Endothelial cell of umbilical vein (primary cell): ENCODE results near the gene LOXL1. TPM values are rescaled to one million over a fixed set of nuclear protein-coding genes. Genes with fewer than 3 reads are reported as not detected.

Source experiments
- BruUV-seq: library from RNA; stranded (reverse); fragments of 400-500 nt; replicated peaks from 2 replicates; lab custom pipeline; 2021; lab: Mats Ljungman, UMichigan
- CTCF ChIA-PET: fragments of 300-600, 350-600 bp; sonication (Branson Sonifier 250); formaldehyde crosslinking; loops from one replicate; lab custom pipeline; 2021; ENCODE audit warnings: antibody characterized with exemption, inconsistent platforms; lab: Charles Lee
- POLR2A ChIA-PET: fragments of 300-600, 350-600 bp; sonication (Branson Sonifier 250); formaldehyde crosslinking; loops from one replicate; lab custom pipeline; 2021; ENCODE audit warnings: antibody characterized with exemption, inconsistent platforms; lab: Charles Lee
- DNase-seq: peaks from one replicate; pipeline ENCODE4 v3.0.0-alpha.2; 2011; ENCODE audit warnings: low read depth, low spot score
- FAIRE-seq: peaks from 2 replicates; lab custom pipeline; 2011; peaks lifted over from hg19 to GRCh38; lab: Jason Lieb, UNC
- H2AFZ ChIP-seq: 2 replicates; pipeline ENCODE4 v1.6.0; 2012; ENCODE audit warnings: low read depth, low read length, control low read depth, inconsistent platforms
- H3K27ac ChIP-seq: 2 replicates; pipeline ENCODE4 v1.5.1; 2011; ENCODE audit warnings: low read depth, mild to moderate bottlenecking, control low read depth, low read length, moderate library complexity; ENCODE audit not compliant: insufficient read depth
- H3K27me3 ChIP-seq, 2 experiments: 2 replicates each; pipeline versions ENCODE4 v1.6.0 to v1.6.1; 2011; ENCODE audit warnings: low read length in 2 of 2, mixed read lengths in 1 of 2; ENCODE audit not compliant: control insufficient read depth in 2 of 2, insufficient read depth in 2 of 2
- H3K36me3 ChIP-seq, 2 experiments: 2 replicates in 1 of 2; 3 replicates in 1 of 2; pipeline ENCODE4 v1.5.1; 2011; ENCODE audit warnings: low read length in 2 of 2, mild to moderate bottlenecking in 1 of 2, moderate library complexity in 1 of 2; ENCODE audit not compliant: control insufficient read depth in 2 of 2, insufficient read depth in 2 of 2; ENCODE audit errors: extremely low read depth in 1 of 2
- H3K4me1 ChIP-seq: 3 replicates; pipeline ENCODE4 v1.5.1; 2011; ENCODE audit warnings: mild to moderate bottlenecking, low read length; ENCODE audit not compliant: control insufficient read depth, insufficient read depth; ENCODE audit errors: extremely low read depth
- H3K4me2 ChIP-seq: 2 replicates; pipeline ENCODE4 v1.6.1; 2011; ENCODE audit warnings: low read length, control low read depth, mixed read lengths; ENCODE audit not compliant: insufficient read depth
- H3K4me3 ChIP-seq, 3 experiments: fragments of 200-600 bp in 1 of 3; sonication (generic), shearing (Covaris generic) in 1 of 3; replicated peaks in 1 of 3; 2 replicates each; pipeline ENCODE4 v1.5.1; 2011 to 2016; ENCODE audit warnings: control low read depth in 3 of 3, low read length in 3 of 3, mild to moderate bottlenecking in 2 of 3, inconsistent platforms in 1 of 3, low read depth in 1 of 3, moderate library complexity in 1 of 3; ENCODE audit not compliant: insufficient read depth in 1 of 3
- H3K79me2 ChIP-seq: 2 replicates; pipeline ENCODE4 v1.6.0; 2012; ENCODE audit warnings: low read length, inconsistent platforms; ENCODE audit not compliant: control insufficient read depth, insufficient read depth
- H3K9ac ChIP-seq: replicated peaks from 2 replicates; pipeline ENCODE3; 2011; ENCODE audit warnings: low read length, control low read depth; ENCODE audit not compliant: insufficient read depth; ENCODE audit errors: extremely low read depth
- H3K9me1 ChIP-seq: replicated peaks from 3 replicates; pipeline ENCODE4 v1.6.0; 2011; ENCODE audit warnings: mild to moderate bottlenecking, low read length; ENCODE audit not compliant: control insufficient read depth, insufficient read depth; ENCODE audit errors: extremely low read depth
- H3K9me3 ChIP-seq: replicated peaks from 2 replicates; pipeline ENCODE4 v1.5.1; 2012; ENCODE audit warnings: low read length, inconsistent platforms; ENCODE audit not compliant: control insufficient read depth, insufficient read depth
- H4K20me1 ChIP-seq: replicated peaks from 2 replicates; pipeline ENCODE3; 2011; ENCODE audit warnings: mild to moderate bottlenecking, low read length; ENCODE audit not compliant: control insufficient read depth, insufficient read depth; ENCODE audit errors: extremely low read depth
- EZH2 ChIP-seq: IDR thresholded peaks from 2 replicates; pipeline ENCODE4 v1.6.1; 2012; ENCODE audit warnings: borderline replicate concordance, low read depth, mild to moderate bottlenecking, moderate library complexity, low read length, inconsistent platforms; ENCODE audit not compliant: severe bottlenecking
- FOS ChIP-seq: IDR thresholded peaks from 2 replicates; pipeline ENCODE4 v1.6.1; 2011; ENCODE audit warnings: mild to moderate bottlenecking, low read length, moderate library complexity, borderline replicate concordance; ENCODE audit not compliant: insufficient read depth
- GATA2 ChIP-seq: IDR thresholded peaks from 2 replicates; pipeline ENCODE4 v1.7.0; 2011; ENCODE audit warnings: low read depth, mild to moderate bottlenecking, moderate library complexity, mixed read lengths, low read length; ENCODE audit not compliant: insufficient read length, insufficient read depth
- JUN ChIP-seq: IDR thresholded peaks from 2 replicates; pipeline ENCODE4 v1.6.1; 2011; ENCODE audit warnings: borderline replicate concordance, low read depth; ENCODE audit not compliant: insufficient read length, insufficient read depth
- MYC ChIP-seq: IDR thresholded peaks from one replicate; pipeline ENCODE4 v1.6.1; 2011; ENCODE audit warnings: mild to moderate bottlenecking, low read depth, low read length
- POLR2A ChIP-seq: IDR thresholded peaks from 2 replicates; pipeline ENCODE4 v1.6.1; 2012; ENCODE audit warnings: low read depth, mild to moderate bottlenecking, control low read depth, low read length
- POLR2AphosphoS5 ChIP-seq: IDR thresholded peaks from 2 replicates; pipeline ENCODE4 v1.6.1; 2012; ENCODE audit warnings: low read depth, mild to moderate bottlenecking, control low read depth, low read length, moderate library complexity; ENCODE audit not compliant: insufficient read depth
- dilution Hi-C: fragments of 300-500 bp; cut with MboI; formaldehyde crosslinking; loops from one replicate; pipeline ENCODE4 v1.15.0; 2019; ENCODE audit warnings: low sequenced_read_pairs; ENCODE audit not compliant: extremely low pct_ligation_motif_present
- intact Hi-C: fragments of 100-400 bp; cut with micrococcal nuclease; formaldehyde crosslinking; loops from one replicate; pipeline ENCODE4 v1.10.0; 2022
- polyA plus RNA-seq, 4 experiments: library from polyadenylated mRNA; depleted of rRNA in 3 of 4; stranded (reverse) in 3 of 4; unstranded in 1 of 4; fragments of >200 nt; gene quantifications; 2 replicates each; pipeline versions ENCODE4 v1.2.1 to v1.2.3, GENCODE V29; 2011 to 2012; ENCODE audit warnings: missing spikeins in 1 of 4
- total RNA-seq: library from RNA; stranded (reverse); gene quantifications from 2 replicates; pipeline ENCODE4 v1.2.3, GENCODE V29; 2021
- TF ChIP-seq, protein P1 (sequence below), 2 donors: IDR thresholded peaks; 1 replicate in 1 of 2; 2 replicates in 1 of 2; pipeline ENCODE4 v1.5.1; 2011; ENCODE audit warnings: low read length in 2 of 2, mild to moderate bottlenecking in 2 of 2, moderate library complexity in 2 of 2, control low read depth in 1 of 2, inconsistent platforms in 1 of 2, low read depth in 1 of 2; ENCODE audit not compliant: insufficient read depth in 1 of 2; ENCODE audit errors: extremely low read depth in 1 of 2
- TF ChIP-seq, protein P2 (sequence below): IDR thresholded peaks from 2 replicates; pipeline ENCODE4 v1.6.1; 2011; ENCODE audit not compliant: insufficient read depth, insufficient read length

Gene LOXL1
- total and polyA plus RNA-seq, 2 donors (not counting 3 experiments of a cell fraction or from before 2014, with no cell fraction given): 5.2 to 14.4 TPM

- CTCF ChIA-PET: no interaction called here
- H3K9me3 ChIP-seq: no peaks in the 10 kb centered on the region
- intact Hi-C loops (no loop called here), dilution Hi-C loops (no loop called here)
- H3K9ac ChIP-seq: no peak overlapping the region
- H3K9me1 ChIP-seq: no peaks in the 10 kb centered on the region
- FAIRE-seq: no peak
- BruUV-seq: no TSS peak
- H3K27ac ChIP-seq: no peak overlapping the region
- no peak overlapping the region for H3K4me3 ChIP-seq
- H4K20me1 ChIP-seq: no peaks in the 10 kb centered on the region
- no peak overlapping the region for H2AFZ ChIP-seq
- no peaks in the 10 kb centered on the region for H3K36me3 ChIP-seq
- H3K79me2 ChIP-seq: no peaks in the 10 kb centered on the region
- POLR2A ChIA-PET: no interaction called here
- H3K4me1 ChIP-seq: peaks cover 21% of the 10 kb centered on the region
- no peak overlapping the region for H3K4me2 ChIP-seq
- TF ChIP-seq GATA2 (no peak), MYC (no peak), POLR2A (no peak), FOS (no peak), POLR2AphosphoS5 (no peak), EZH2 (no peak), JUN (no peak)
- TF ChIP-seq, protein P1, sequence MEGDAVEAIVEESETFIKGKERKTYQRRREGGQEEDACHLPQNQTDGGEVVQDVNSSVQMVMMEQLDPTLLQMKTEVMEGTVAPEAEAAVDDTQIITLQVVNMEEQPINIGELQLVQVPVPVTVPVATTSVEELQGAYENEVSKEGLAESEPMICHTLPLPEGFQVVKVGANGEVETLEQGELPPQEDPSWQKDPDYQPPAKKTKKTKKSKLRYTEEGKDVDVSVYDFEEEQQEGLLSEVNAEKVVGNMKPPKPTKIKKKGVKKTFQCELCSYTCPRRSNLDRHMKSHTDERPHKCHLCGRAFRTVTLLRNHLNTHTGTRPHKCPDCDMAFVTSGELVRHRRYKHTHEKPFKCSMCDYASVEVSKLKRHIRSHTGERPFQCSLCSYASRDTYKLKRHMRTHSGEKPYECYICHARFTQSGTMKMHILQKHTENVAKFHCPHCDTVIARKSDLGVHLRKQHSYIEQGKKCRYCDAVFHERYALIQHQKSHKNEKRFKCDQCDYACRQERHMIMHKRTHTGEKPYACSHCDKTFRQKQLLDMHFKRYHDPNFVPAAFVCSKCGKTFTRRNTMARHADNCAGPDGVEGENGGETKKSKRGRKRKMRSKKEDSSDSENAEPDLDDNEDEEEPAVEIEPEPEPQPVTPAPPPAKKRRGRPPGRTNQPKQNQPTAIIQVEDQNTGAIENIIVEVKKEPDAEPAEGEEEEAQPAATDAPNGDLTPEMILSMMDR (IDR thresholded peaks at IDR 0.05; ENCODE audit: extremely low read depth in 1 of 2, insufficient read depth in 1 of 2, low read depth in 1 of 2, low read length in 2 of 2): no peak
- TF ChIP-seq, protein P2, sequence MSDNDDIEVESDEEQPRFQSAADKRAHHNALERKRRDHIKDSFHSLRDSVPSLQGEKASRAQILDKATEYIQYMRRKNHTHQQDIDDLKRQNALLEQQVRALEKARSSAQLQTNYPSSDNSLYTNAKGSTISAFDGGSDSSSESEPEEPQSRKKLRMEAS: no peak
- no peak for DNase-seq
- H3K27me3 ChIP-seq: no peaks in the 10 kb centered on the region
Observed at GRCh38 chr15:73979636-73980035, 53.4 kb downstream of the LOXL1 start.
